ENCODE measurements around the gene MON2.

GRCh38 chr12:62512901-62513300 is 46.3 kb downstream of the MON2 start:
- TF ChIP-seq POLR2AphosphoS5 (IDR thresholded peaks at IDR 0.05; ENCODE audit: low read depth, low read length): no peak
- TF ChIP-seq REST (IDR thresholded peaks at IDR 0.05; ENCODE audit: insufficient read depth in 1 of 2, low read depth in 2 of 2, low read length in 2 of 2): no peak
- no peak for TF ChIP-seq TAF1 (IDR thresholded peaks at IDR 0.05; ENCODE audit: borderline replicate concordance, insufficient read depth, low read length)
- no peak for TF ChIP-seq FOXP2 (optimal IDR thresholded peaks at IDR 0.05; ENCODE audit: borderline replicate concordance, extremely low read depth, extremely low read length, insufficient read depth)

Data from PFSK-1 (cell line).